H1 (cell line): ENCODE measurements around the gene GPR52. TPM values are rescaled to one million over a fixed set of nuclear protein-coding genes. Genes with fewer than 3 reads are reported as not detected.

Experiments used
- CHD2 ChIP-seq: IDR thresholded peaks from 2 replicates; pipeline ENCODE4 v1.6.1; 2012; ENCODE audit warnings: low read length, improper control_type of control experiment
- EZH2 ChIP-seq: fragments of 200-600 bp; sonication (generic); IDR thresholded peaks from 2 replicates; pipeline ENCODE4 v1.7.1; 2012; ENCODE audit warnings: low read depth, mild to moderate bottlenecking, moderate library complexity, low read length, inconsistent platforms; ENCODE audit not compliant: severe bottlenecking
- MAFK ChIP-seq: IDR thresholded peaks from 2 replicates; pipeline ENCODE4 v1.6.1; 2012; ENCODE audit warnings: low read depth, mild to moderate bottlenecking, improper control_type of control experiment, low read length
- SUZ12 ChIP-seq: fragments of 200-600 bp; sonication (generic); IDR thresholded peaks from 2 replicates; pipeline ENCODE4 v1.6.1; 2012; ENCODE audit warnings: mild to moderate bottlenecking, inconsistent platforms, low read length, moderate library complexity, mixed read lengths
- polyA plus RNA-seq, 7 experiments: library from polyadenylated mRNA; depleted of rRNA in 3 of 7; stranded (reverse) in 5 of 7; unstranded in 2 of 7; fragments of >200 nt in 5 of 7; fragments of 200-250 nt in 2 of 7; gene quantifications; 1 replicate in 5 of 7; 2 replicates in 1 of 7; 4 replicates in 1 of 7; pipeline versions ENCODE4 v1.2.1 to v1.2.3, GENCODE V29; 2011 to 2013; ENCODE audit warnings: missing spikeins in 2 of 7, mixed read lengths in 2 of 7
- total RNA-seq: library from RNA; stranded (reverse); fragmentation: NEBNext Ultra II Directional; extraction: Animal tissue kit (Norgen Biotek cat#: 25700); gene quantifications from 2 replicates; pipeline ENCODE4 v1.2.1, GENCODE V29; 2021
- TF ChIP-seq, protein P1 (sequence below): IDR thresholded peaks from 2 replicates; pipeline ENCODE4 v1.6.1; 2011; ENCODE audit warnings: low read length, improper control_type of control experiment

The GPR52 gene
- total and polyA plus RNA-seq, 2 of the 8 experiments (the other 6 are each of a cell fraction or from before 2014, with no cell fraction given): 0.24 to 0.63 TPM

DNA sequence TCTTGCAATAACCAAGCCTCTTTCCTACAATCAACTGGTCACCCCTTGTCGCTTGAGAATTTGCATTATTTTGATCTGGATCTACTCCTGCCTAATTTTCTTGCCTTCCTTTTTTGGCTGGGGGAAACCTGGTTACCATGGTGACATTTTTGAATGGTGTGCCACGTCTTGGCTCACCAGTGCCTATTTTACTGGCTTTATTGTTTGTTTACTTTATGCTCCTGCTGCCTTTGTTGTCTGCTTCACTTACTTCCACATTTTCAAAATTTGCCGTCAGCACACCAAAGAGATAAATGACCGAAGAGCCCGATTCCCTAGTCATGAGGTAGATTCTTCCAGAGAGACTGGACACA is 743 bp downstream of the GPR52 start (continued):
- TF ChIP-seq, protein P1, sequence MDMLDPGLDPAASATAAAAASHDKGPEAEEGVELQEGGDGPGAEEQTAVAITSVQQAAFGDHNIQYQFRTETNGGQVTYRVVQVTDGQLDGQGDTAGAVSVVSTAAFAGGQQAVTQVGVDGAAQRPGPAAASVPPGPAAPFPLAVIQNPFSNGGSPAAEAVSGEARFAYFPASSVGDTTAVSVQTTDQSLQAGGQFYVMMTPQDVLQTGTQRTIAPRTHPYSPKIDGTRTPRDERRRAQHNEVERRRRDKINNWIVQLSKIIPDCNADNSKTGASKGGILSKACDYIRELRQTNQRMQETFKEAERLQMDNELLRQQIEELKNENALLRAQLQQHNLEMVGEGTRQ: no peak
- TF ChIP-seq SUZ12 (no peak), MAFK (no peak), CHD2 (no peak), EZH2 (no peak)
- TF ChIP-seq, all 59 proteins: peak for 0
